Renal pelvis (tissue), 12 donors: Measurements from ENCODE around the gene PRPS1L1. TPM values are rescaled to one million over a fixed set of nuclear protein-coding genes. Genes with fewer than 3 reads are reported as not detected.

Source experiments
- DNase-seq: peaks from one replicate; pipeline ENCODE4 v3.0.0-alpha.2; 2013
- long read RNA-seq, 16 experiments: transcript quantifications; one replicate each; lab custom pipeline, GENCODE V29; 2026
- polyA plus RNA-seq, 3 donors: library from polyadenylated mRNA; unstranded; fragments of 120-200 nt; gene quantifications; one replicate each; pipeline ENCODE4 v1.2.1, GENCODE V29; 2013; ENCODE audit not compliant: insufficient read length in 3 of 3

PRPS1L1 gene
- polyA plus RNA-seq: under 1 TPM in 1 of 3 donors, not detected in 2; 0.20 TPM
- long read RNA-seq, donor 1: 0 reads
- long read RNA-seq, donor 2: 0 reads
- long read RNA-seq, donor 3: 0 reads
- long read RNA-seq, donor 4: 0 reads
- long read RNA-seq, donor 5: 0 reads
- long read RNA-seq, donor 6: 0 reads
- long read RNA-seq, donor 7: 0 reads
- long read RNA-seq, donor 8: 0 reads
- long read RNA-seq, donor 9: 0 reads
- long read RNA-seq, donor 10: 0 reads
- long read RNA-seq, donor 11: 0 reads
- long read RNA-seq, donor 12: 0 reads
- long read RNA-seq, donor 13: 0 reads
- long read RNA-seq, donor 14: 0 reads
- long read RNA-seq, donor 15: 0 reads
- long read RNA-seq, donor 16, partial matches to known transcripts: 0 of 1 reads
- long read RNA-seq, donor 16, other reads (novel, unspliced or antisense): 0 of 1 reads

DNA sequence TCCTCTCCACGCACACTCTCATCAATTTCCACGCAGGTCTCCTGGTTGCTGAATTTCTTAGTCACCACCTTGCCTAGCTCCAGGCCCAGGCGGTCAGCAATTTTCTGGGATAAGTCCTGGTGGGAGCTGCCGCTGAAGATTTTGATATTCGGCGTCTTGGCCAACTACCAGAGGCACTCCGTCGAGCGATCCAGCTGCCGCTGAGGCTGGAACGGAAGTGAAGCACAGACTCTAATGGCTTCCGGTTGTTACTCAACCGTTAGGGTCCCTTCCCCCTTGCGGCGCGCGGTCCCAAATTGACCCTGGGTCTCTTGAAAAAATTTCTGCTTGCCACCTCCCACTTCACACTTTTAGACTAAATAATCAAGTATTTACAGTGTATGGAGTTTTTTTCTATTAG lies at the start of gene PRPS1L1:
TSS of gene PRPS1L1 (minus strand) at position 219 of the 400 bp plus-strand sequence.
- DNase-seq: no peak

DNA sequence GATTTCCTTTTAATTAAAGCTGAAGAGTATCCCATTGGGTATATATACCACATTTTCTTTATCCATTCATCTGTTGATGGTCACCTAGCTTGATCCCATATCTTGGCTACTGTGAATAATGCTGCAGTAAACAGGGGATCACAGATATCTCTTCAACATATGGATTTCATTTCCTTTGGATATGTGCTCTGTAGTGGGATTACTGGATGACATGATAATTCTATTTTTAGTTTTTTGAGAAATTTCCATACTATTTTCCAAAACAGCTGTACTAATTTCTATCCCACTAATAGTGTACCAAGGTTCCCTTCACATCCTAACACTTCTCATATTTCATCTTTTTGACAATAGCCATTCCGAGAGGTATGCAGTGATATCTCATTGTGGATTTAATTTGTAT lies 48.8 kb upstream of the PRPS1L1 start:
- no peak for DNase-seq

DNA sequence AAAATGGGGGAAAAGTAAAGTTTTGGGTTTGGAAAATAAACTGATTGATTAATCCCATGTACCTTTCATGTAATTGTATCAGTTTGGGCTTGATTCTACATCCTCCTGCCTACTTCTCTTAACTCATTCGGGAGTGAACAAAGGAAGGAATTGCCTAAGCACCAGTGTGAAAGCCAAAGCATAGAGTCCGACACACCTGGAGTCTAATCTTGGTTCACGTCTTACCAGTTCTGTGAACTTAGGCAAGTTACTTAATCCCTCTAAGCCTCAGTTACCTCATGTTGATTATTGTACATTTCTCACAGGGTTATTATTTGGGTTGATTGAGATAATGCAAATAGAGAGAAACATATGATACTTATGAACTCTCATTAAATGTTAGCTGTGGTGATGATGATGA lies 41.1 kb upstream of the PRPS1L1 start:
- DNase-seq: no peak

DNA sequence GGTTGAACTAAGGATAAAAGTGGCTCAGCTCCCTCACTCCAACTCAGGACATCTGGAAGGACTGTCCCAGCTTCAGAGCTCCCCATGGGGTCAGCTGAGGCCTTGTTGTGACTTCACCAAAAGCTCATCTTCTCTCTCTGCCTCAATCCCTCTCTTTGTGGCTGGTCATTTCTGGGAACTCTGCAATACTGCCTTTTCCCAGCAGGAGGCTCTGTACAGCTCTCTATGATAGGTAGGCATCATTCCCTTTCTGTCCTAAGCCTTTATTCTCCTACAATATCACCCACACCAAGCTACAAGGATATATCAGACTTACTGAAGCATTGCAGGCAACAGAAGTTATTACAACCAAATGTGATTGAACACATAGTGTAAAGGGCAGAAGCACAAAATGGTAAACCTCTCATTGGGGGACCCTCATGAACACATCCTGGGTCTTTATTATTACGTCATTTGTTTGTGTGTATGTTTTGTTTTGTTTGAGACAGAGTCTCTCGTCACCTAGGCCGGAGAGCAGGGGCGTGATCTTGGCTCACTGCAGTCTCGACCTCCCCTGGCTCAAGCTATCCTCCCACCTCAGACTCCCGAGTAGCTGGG lies 36.7 kb upstream of the PRPS1L1 start:
- no peak for DNase-seq

DNA sequence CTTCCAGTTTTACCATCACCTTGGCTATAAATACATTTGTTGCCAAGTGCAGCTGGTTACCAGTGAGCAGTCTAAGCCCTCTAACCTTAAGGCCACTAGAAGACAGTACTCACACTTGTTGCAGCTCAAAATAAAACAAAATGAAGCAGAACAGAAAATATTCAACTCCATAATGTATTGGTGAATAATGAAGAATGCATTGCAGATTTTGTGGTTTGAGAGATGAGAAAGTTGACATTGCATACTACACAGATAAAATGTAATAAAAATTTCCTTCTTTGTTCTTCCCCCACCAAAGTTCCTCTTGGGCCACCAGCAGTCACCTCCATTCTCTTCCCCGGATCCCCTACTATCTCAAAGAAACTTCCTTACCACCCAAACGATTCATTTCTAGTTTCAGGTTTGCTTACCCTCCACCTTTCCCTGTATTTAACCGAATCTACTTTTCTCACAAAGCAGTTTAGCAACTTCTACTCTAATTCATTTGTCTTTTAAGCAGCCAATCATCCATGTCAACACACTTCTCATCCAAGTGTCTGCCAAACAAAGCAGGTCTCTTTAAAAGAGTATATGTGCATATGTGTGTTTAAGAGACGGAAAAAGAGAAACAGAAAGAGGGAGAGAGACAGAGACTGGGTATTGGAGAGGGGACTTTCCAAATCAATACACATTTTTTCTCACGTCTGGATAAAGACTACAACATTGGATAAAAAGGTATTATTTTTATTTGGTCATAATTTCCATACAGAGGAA lies 35.7 kb upstream of the PRPS1L1 start:
- no peak for DNase-seq

DNA sequence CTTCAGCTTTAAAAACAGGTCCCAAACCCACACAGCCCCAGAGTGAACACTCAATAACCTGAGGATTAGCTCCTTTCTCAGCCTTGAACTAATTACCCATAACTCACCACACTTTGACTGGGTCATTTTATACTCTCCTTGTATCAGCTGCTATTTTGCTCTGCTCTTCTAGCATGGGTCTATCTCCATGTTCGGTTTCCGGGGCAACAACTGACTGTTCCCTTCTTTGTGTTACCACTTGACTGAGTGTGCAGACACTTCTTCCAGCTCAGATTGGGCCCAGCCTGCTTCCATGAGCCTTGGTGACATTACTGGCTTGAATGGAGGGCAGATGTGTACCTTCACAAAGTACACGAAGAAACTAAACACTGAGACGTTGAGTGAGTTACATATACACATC lies 31.5 kb upstream of the PRPS1L1 start:
- DNase-seq: no peak

DNA sequence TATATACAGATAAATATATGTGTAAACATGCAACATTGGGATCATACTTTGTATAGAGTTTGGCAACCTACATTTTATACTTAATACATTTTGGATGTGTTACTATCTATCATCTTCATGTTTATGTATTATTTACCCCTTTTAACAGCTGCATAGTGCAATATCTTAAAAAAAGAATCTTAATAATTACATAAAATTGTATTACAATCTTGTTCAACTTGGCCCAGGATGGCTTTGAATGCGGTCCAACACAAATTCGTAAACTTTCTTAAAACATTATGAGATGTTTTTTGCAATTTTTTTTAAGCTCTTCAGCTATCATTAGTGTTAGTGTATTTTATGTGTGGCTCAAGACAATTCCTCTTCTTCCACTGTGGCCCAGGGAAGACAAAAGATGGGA lies 26.3 kb upstream of the PRPS1L1 start:
- no peak for DNase-seq

DNA sequence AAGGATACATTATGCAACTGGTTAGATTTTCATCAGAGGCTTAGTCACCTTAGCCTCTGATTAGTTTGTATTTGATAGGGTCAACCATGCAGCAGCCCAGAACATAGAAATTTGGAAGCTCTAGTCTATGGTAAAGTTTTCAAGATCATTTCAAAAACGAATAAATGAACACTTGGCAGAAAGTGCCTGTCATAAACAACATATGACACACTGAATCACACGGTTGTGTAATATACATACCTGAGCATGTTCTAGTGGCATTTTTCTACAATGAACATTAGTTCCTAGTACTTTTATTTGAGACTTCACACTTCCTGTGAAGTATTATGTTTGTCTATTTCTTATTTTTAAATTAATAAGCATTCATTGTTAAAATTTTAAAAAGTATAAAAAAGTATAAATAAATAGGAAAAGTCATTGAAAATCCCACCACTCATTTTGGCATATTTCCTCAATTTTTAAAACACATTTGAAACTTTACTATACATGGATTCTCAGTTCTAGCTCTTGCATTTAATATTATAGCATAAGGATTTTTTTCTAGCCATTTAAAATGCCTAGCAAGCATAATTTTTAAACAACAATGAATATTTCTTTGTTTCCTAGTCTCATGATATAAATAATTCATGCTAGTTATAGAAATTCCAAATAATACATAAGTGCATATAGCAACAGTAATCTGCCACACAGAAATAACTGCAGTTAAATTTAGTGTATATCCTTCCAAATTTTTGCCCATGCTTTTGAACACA lies 25.7 kb upstream of the PRPS1L1 start:
- DNase-seq: no peak

DNA sequence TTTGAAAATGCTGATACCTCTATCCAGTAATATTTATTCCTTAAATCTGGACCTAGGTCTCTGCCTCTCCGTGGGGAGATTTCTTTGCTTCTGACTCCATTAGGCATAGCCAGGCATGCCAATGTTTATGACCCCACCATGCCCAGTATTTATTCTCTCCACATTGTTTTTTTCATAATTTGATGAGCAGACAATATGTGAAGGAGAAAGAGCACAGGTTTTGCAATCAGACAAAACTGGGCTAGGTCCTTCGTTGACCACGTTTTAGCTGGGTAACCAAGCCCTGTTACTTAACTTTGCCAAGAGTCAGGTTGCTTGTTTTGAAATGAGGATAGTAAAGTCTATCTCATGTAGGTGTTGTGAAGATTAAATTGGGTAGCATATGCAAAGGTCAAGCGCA lies 21.6 kb upstream of the PRPS1L1 start:
- DNase-seq: no peak

DNA sequence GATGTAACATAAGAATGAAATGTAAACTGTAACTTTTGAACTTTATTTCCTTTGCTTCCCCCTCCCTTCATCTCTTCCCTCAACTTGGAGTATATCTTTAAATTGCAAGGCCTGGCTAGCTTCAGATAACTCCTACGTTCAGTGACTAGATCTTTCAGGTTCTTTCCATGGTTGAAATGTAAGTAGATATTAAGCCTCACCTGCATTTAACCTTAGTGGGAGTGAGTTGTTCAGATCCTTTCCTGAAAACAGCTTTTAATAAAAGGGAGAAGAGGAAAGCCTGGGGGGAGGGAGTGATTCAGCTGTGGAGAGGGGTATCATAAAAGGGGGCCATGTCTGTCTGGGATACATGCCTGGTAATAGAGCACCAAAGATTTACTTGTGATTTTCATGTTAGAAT lies 19.0 kb upstream of the PRPS1L1 start:
- peak; percentile 34 for DNase-seq

DNA sequence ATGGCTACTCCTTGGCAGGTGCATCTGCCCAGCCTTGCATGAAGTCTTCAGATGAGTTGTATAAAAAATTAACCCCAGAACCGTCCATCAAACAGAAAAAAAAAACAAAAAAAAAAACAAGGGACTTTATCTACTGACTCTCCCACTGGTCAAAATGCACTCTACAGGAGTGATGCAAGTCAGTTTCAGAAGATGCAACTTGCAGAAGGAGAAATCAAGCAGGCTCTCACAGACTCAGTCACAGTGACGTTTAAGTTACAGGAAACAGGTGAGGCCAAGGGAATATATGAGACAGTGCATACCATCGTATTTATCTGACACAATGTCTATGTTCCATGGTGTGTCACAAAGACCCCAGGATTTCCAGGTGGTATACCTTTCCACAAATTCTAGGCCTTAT lies 17.5 kb upstream of the PRPS1L1 start:
- DNase-seq: no peak

DNA sequence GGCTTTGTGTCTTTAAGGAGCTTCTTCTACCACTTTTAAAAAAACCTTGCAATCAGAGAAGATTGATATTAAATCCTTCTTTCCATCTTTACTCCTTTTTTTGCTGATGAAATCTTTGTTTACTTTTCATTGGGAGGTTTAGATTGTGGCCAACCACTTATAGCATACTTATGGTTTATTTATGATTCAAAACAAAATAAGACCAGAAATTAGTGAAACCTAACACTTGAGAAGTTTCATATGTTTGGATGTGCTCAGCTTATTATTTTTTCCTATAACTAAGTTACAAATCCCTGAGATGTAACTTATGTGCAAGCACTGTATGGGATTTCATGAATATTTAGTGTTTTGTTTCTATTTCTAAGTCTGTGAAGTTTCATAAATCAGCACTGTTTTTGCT lies 13.5 kb upstream of the PRPS1L1 start:
- DNase-seq: peak; percentile 52

DNA sequence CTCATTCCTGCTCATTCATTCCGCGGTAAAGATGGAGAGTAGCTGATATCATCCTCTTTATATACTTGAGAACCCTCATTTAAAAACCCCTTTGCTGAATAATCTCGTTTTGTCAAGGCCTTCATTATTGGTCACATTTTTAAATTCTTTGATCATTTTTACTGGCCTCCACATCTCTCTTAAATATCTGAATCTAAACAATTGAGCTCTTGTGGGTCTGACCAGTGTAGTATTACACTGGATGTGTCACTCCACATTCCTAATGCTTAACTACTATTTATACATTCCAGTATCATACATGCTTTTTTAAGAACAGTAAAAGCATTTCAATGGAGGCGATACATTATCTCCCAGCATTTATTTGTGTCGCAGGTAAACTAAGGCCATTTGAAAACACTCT lies 12.6 kb upstream of the PRPS1L1 start:
- no peak for DNase-seq

DNA sequence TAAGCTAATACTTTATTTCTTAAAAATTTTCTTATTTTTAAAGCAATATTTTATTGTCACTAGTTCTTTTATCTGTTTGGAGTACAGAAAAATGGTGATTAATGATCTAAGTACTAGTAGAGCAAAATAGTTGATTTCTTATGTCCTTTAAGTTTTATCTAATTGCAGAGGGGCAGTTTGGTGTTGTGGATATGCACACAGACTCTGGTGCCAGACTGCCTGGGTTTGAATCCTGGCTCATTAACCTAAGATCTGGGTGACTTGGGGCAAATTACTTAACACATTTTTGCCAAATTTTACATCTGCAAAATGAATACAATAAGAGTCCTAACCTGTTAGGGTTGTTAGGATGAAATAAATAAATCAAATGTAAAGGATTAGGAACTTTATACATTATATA lies 10.7 kb upstream of the PRPS1L1 start:
- no peak for DNase-seq

DNA sequence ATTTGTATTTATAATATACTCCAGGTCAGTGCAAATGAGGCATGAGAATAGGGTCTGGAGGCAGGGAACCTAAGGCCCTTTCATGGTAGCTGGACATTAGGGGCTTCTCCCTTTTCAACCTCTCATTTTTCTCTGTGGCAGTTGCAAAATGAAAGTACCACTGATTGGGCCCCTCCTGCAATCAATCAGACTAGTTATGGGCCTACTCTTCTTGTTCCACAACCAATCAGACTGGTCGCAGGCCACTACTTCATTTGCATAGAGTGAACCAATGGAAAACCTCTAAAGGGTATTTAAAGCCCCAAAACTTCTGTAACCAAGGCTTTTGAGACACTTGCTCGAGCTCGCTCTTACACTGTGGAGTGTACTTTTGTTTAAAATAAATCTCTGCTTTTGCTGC lies 10.0 kb upstream of the PRPS1L1 start:
- no peak for DNase-seq

DNA sequence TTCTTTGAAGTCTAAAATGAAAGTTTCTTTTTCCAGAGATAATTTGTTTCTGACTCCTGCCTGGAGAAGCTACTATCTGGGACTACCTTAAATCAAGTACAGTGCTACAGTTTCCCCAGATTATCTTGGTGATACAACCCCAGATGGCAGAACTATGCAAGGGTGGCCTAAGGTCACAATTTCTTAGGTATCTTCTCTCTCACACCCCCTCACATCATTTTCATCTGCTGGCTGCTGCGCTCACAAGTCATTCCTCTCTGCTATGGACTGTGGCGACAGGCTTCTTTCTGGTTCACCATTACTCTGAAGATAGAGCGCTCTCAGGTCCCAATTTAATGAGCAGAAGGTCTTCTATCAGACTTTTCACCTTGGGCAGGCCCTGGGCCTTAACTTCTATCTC lies 9.1 kb upstream of the PRPS1L1 start:
- DNase-seq: no peak

DNA sequence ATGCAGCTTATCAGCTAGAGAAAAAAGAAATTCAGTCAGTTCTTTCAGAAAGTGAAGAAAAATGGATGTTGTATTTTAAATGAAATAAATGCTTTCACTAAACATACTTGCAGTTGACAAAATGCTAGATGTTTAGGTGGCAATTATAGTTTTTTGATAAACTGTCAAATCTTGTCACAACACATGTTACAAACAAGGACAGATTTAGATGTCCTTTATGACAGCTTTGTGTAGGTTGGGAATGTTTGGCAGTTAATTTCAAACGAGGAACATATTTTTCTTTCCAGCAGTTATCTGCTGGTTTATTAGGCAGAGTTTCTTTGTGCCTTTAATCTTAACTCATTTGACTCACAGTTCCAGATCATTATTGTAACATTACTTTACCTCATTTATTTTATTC lies 3.1 kb upstream of the PRPS1L1 start:
- DNase-seq: no peak

DNA sequence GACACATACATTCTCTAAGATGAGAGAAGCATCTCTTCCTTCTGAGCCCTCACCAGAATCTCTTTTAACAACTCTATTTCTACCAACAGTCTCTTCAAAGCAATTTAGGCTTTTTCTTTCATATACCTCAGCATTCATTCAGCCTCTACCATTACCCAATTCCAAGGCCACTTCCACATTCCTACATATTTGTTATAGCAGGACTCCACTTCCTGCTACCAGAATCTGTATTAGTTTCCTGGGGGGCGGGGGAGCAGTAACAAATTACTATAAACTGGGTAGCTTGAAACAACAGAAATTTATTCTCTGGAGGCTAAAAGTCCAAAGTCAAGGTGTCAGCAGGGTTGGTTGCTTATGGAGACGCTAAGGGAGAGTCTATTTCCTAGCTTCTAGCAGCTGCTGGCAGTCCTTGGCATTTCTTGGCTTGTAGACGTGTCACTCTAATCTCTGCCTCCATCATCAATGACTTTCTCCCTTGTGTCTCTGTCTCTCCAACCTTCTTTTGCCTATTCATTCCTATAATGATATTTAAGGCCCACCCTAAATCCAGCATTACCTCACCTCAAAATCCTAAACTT lies 7.4 kb downstream of the PRPS1L1 start:
- DNase-seq: no peak

DNA sequence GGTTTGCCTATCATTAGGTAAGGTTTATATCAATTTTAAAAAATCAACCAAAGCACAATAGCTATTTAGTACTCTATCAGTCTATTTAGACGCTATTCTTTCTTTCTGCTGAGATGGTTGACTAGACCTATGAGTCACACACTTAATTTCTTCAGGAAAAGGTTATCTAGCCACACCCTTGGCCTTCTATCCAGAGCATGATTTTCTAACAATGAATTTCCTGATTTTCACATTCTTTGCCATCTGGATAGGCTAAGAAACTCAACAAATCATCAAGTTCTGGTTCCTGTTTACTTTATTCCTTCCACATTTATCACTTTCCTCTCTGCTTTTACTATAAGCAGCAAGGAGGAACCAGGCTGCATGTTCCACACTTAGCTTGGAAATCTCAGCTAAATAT lies 8.1 kb downstream of the PRPS1L1 start:
- DNase-seq: no peak

DNA sequence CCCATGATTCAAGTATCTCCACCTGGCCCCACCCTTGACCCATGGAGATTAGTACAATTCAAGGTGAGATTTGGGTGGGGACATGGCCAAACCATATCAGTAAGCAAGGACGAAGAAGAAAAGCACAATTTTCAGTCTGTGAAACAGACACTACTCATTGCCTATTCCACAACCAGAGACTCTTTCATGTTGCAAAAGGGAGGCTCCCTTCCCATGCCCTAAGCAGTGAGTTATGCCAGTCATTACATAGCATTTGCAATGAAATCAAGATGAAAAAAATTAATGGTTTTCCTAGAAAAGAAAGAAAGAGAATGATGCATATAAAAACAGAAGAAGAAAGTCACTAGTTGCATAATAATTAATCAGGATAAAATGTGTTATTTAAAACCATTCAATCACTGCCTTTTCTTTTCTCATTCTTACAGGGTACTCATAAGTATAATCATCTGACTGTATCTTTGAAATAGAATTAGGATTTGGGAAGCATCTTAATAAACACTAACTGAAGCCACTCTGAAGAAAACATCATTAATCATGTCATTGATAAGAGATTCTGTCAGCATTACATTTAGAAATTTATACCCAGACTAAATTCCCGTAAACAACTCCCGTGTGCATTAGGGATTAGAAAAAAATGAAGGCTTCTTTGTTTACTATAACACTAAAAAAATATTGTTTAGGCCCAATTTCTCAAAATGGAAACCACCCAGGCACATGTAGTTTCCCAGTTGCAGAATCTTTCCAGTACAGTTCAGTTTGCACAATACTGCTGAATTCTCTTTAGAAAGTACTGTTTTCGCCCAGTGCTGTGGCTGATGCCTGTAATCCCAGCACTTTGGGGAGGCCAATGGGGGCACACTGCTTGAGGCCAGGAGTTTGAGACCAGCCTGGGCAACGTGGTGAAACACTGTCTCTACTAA lies 9.1 kb downstream of the PRPS1L1 start:
- no peak for DNase-seq
